Upper lobe of right lung (tissue), 1 donor: ENCODE measurements around the gene FAM184B. TPM values are rescaled to one million over a fixed set of nuclear protein-coding genes. Genes with fewer than 3 reads are reported as not detected.

Experiments used
- ATAC-seq: fragments of 200-7000 bp; cut with Tn5 transposase; one replicate; pipeline ENCODE4 v1.9.1; 2020; ENCODE audit warnings: mild to moderate bottlenecking, moderate library complexity
- DNase-seq: peaks from one replicate; pipeline ENCODE4 v3.0.0-alpha.2; 2020
- H3K27ac ChIP-seq: fragments of 200-600 bp; one replicate; pipeline ENCODE4 v1.8.0; 2022
- H3K27me3 ChIP-seq: fragments of 200-600 bp; one replicate; pipeline ENCODE4 v1.8.0; 2022; ENCODE audit warnings: mild to moderate bottlenecking
- H3K36me3 ChIP-seq: fragments of 200-600 bp; one replicate; pipeline ENCODE4 v1.8.0; 2022
- H3K4me1 ChIP-seq: fragments of 200-600 bp; one replicate; pipeline ENCODE4 v1.8.0; 2022
- H3K4me3 ChIP-seq: fragments of 200-600 bp; one replicate; pipeline ENCODE4 v1.8.0; 2022; ENCODE audit warnings: mild to moderate bottlenecking
- H3K9me3 ChIP-seq: fragments of 200-600 bp; one replicate; pipeline ENCODE4 v1.8.0; 2022
- intact Hi-C: fragments of 100-400 bp; cut with DNase I; formaldehyde crosslinking; loops from one replicate; pipeline ENCODE4 v1.11.0; 2022
- total RNA-seq: library from RNA; stranded (reverse); fragmentation: NEBNext Ultra II Directional; extraction: Animal tissue kit (Norgen Biotek cat#: 25700); gene quantifications from one replicate; pipeline ENCODE4 v1.2.1, GENCODE V29; 2021
- TF ChIP-seq, protein P1 (sequence below): fragments of 200-600 bp; IDR thresholded peaks from one replicate; pipeline ENCODE4 v1.8.0; 2022; ENCODE audit warnings: antibody characterized with exemption
- donor health status: DM: no; HTN: yes; CAD: no; lungs with severe emphysema.

FAM184B gene
- total RNA-seq, 1 donor from 2014 or later, result 0.17 TPM

DNA sequence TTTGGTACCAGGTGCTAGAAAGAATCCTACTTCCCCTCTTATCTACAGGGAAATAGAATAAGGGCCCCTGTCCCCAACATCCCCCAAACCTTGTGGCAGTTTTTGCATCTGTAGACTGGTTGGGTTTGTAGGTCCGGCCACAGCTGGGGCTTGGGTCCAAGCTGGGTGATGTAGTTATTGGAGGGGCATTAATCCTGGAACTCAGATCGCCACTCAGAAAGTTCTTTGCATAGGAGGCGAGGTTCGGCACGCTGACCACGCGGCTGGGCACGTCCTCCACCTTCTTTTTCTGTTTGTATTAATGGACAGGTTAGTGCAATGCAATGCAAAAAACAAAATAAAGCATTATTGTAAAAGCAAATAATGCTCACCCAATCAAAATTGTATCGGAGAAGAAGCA is 147.8 kb downstream of the FAM184B start:
- peaks cover 67% of the 10 kb centered on the region for H3K36me3 ChIP-seq
- ATAC-seq, result no peak

DNA sequence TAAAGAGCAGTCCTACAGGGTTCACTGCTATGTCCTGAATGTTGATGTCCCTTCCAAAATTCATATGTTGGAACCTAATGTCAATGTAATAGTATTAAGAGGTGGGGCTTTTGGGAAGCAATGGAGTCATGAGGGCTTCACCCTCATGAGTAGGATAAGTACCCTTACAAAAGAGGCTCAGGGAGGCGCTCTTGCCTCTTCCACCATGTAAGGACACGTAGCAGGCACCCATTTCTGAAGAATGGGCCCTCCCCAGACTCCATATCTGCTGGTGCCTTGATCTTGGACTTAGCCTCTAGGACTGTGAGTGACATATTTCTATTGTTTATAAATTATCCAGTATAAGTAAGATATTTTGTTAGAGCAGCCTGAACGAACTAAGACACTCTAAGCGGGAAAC is 151.2 kb downstream of the FAM184B start:
- Histone ChIP-seq H3K36me3 (peaks cover 98% of the 10 kb centered on the region), H3K27ac (no peak overlapping the region), H3K4me3 (no peak overlapping the region), H3K27me3 (no peaks in the 10 kb centered on the region), H3K4me1 (no peaks in the 10 kb centered on the region), H3K9me3 (no peaks in the 10 kb centered on the region)
- ATAC-seq (no peak), DNase-seq (no peak)
- intact Hi-C loops, result no loop called here
- TF ChIP-seq, protein P1, sequence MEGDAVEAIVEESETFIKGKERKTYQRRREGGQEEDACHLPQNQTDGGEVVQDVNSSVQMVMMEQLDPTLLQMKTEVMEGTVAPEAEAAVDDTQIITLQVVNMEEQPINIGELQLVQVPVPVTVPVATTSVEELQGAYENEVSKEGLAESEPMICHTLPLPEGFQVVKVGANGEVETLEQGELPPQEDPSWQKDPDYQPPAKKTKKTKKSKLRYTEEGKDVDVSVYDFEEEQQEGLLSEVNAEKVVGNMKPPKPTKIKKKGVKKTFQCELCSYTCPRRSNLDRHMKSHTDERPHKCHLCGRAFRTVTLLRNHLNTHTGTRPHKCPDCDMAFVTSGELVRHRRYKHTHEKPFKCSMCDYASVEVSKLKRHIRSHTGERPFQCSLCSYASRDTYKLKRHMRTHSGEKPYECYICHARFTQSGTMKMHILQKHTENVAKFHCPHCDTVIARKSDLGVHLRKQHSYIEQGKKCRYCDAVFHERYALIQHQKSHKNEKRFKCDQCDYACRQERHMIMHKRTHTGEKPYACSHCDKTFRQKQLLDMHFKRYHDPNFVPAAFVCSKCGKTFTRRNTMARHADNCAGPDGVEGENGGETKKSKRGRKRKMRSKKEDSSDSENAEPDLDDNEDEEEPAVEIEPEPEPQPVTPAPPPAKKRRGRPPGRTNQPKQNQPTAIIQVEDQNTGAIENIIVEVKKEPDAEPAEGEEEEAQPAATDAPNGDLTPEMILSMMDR, result no peak

More for the DNA sequence above, 147.8 kb downstream of the FAM184B start:
- no peak overlapping the region for H3K27ac ChIP-seq
- no peak overlapping the region for H3K4me3 ChIP-seq
- intact Hi-C loops, result no loop called here
- H3K4me1 ChIP-seq, result no peaks in the 10 kb centered on the region
- H3K27me3 ChIP-seq, result no peaks in the 10 kb centered on the region
- TF ChIP-seq, protein P1, result no peak
- DNase-seq, result no peak
- H3K9me3 ChIP-seq, result no peaks in the 10 kb centered on the region

DNA sequence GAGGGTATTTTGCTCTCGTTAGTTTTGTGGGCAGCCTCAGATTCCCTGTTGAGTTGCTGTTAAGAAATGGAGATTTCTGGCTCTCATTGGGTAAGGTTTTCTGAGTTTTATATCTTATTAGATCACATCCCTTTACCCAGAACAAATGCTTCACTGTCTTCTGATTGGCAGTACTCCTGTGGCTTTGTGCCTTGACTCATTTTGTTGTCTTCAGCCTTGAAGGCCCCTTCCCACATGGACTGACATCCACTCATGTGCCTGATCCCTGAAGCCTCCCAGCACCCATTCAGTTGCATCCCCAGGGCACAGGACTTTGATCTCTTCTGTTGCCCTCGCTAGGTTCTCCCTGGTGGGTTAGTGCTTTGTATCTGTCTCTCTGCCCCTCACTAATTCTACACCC is 156.6 kb downstream of the FAM184B start:
- intact Hi-C loops, result loop anchor here (5.0 kb wide), 1 partner anchor 63 kb away; no protein-coding TSS in a partner anchor
- DNase-seq (no peak), ATAC-seq (no peak)
- H3K9me3 ChIP-seq, result no peaks in the 10 kb centered on the region
- H3K27ac ChIP-seq, result no peak overlapping the region
- no peaks in the 10 kb centered on the region for H3K27me3 ChIP-seq
- no peaks in the 10 kb centered on the region for H3K4me1 ChIP-seq
- peaks cover 99% of the 10 kb centered on the region for H3K36me3 ChIP-seq
- TF ChIP-seq, protein P1, result no peak
- no peak overlapping the region for H3K4me3 ChIP-seq

DNA sequence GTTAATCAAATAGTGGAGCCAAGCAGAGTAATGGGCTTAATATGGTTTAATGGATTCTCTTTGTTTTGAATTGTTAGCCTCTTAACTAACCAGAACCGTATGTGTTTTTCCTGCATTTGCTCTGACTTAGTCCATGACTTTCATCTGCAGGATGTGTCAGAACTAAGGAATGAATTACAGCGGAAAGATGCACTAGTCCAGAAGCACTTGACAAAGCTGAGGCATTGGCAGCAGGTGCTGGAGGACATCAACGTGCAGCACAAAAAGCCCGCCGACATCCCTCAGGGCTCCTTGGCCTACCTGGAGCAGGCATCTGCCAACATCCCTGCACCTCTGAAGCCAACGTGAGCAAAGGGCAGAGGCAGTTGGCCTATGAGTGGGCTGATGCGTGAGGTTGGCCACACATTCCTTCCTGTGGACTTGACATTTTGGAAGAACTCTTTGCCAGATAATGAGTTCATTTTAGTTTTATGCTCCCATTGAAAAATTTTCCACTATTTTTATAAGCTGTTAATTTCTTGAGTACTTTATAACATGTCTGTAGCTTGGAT is 157.9 kb downstream of the FAM184B start:
- DNase-seq, result no peak
- no peak for ATAC-seq
- Histone ChIP-seq H3K27me3 (no peaks in the 10 kb centered on the region), H3K27ac (no peak overlapping the region), H3K4me1 (peaks cover 5% of the 10 kb centered on the region), H3K9me3 (no peaks in the 10 kb centered on the region), H3K4me3 (no peak overlapping the region), H3K36me3 (peaks cover 94% of the 10 kb centered on the region)
- intact Hi-C loops, result no loop called here
- TF ChIP-seq, protein P1, result no peak

DNA sequence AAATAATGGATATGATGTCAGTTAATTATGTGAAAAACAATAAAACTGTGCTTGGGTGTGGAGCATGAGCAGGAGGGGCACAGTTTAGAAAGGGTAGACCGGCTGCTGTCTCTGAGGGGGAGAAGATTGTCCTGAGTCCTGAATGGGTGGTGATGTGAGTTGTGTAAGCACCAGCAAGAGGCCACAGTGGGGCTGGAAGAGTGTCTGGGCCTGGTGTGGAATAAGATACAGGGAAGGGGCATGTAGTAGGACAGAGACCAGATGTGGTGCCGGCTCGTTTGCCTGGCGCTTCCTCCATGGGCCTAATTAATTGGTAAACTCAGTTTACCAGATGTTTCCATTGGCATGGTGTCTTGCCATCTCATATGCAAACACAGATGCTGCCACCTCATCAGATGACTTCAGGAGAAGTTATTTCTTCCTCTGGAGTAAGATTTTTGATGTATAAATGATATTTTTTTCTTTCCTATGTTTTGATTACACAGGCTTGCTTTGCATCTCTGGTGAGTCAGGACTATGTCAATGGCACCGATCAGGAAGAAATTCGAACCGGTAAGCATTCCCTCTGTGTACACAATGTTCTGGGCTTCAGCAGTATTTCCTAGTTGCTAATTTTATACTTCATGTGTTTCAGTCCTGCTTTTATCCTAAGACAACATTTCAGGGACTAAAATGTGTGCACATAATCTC is 161.9 kb downstream of the FAM184B start:
- intact Hi-C loops, result no loop called here
- Histone ChIP-seq H3K9me3 (no peaks in the 10 kb centered on the region), H3K27ac (no peak overlapping the region), H3K27me3 (no peaks in the 10 kb centered on the region), H3K4me3 (no peak overlapping the region), H3K4me1 (peaks cover 28% of the 10 kb centered on the region), H3K36me3 (peaks cover 70% of the 10 kb centered on the region)
- no peak for DNase-seq
- TF ChIP-seq, protein P1, result no peak
- ATAC-seq, result no peak
